HuH-7.5 (cell line): ENCODE results near the gene EVC.

Experiments
- DNase-seq: peaks from one replicate; pipeline ENCODE4 v3.0.0; 2011; ENCODE audit warnings: low spot score

The EVC gene

GRCh38 chr4:5757091-5757490, 46.1 kb downstream of the EVC start:
- DNase-seq: no peak

GRCh38 chr4:5757536-5757935, 46.5 kb downstream of the EVC start:
- DNase-seq: no peak

- DNase-seq: no peak
Measured at GRCh38 chr4:5757954-5758353, 47.0 kb downstream of the EVC start.

GRCh38 chr4:5758741-5759140, 47.7 kb downstream of the EVC start:
- DNase-seq: no peak

- no peak for DNase-seq
Measured at GRCh38 chr4:5759236-5760075, 48.5 kb downstream of the EVC start.

GRCh38 chr4:5760246-5760645, 49.2 kb downstream of the EVC start:
- DNase-seq: no peak

GRCh38 chr4:5760936-5761480, 50.0 kb downstream of the EVC start:
- DNase-seq: no peak

- no peak for DNase-seq
Measured at GRCh38 chr4:5770051-5770450, 59.0 kb downstream of the EVC start.

- DNase-seq: no peak
Measured at GRCh38 chr4:5772528-5773270, 61.7 kb downstream of the EVC start.

GRCh38 chr4:5773271-5773555, 62.2 kb downstream of the EVC start:
- DNase-seq: no peak

GRCh38 chr4:5774416-5775036, 63.5 kb downstream of the EVC start:
- DNase-seq: no peak

- no peak for DNase-seq
Measured at GRCh38 chr4:5776510-5776909, 65.5 kb downstream of the EVC start.

GRCh38 chr4:5780831-5781480, 70.0 kb downstream of the EVC start:
- no peak for DNase-seq

GRCh38 chr4:5781691-5782090, 70.7 kb downstream of the EVC start:
- DNase-seq: no peak

GRCh38 chr4:5782829-5783476, 72.0 kb downstream of the EVC start:
- no peak for DNase-seq

GRCh38 chr4:5783486-5783885, 72.5 kb downstream of the EVC start:
- DNase-seq: no peak

- no peak for DNase-seq
Measured at GRCh38 chr4:5784021-5784420, 73.0 kb downstream of the EVC start.

GRCh38 chr4:5784960-5785611, 74.1 kb downstream of the EVC start:
- no peak for DNase-seq

GRCh38 chr4:5785806-5786680, 75.0 kb downstream of the EVC start:
- DNase-seq: no peak

GRCh38 chr4:5787311-5787710, 76.3 kb downstream of the EVC start:
- no peak for DNase-seq
